Tongue (tissue), 2 donors: ENCODE results near the gene PNMA8B. TPM values are rescaled to one million over a fixed set of nuclear protein-coding genes. Genes with fewer than 3 reads are reported as not detected.

Source experiments
- DNase-seq: peaks from one replicate; pipeline ENCODE4 v3.0.0-alpha.2; 2015
- total RNA-seq: library from RNA; depleted of rRNA; stranded (reverse); fragments of >200 nt; gene quantifications from one replicate; pipeline ENCODE4 v1.2.3, GENCODE V29; 2014

PNMA8B gene
- total RNA-seq, 1 donor from 2014 or later, result 2.6 TPM

GRCh38 chr19:46487802-46488445, 7.7 kb downstream of the PNMA8B start:
- peak; percentile 93 for DNase-seq

GRCh38 chr19:46487178-46487801, 8.4 kb downstream of the PNMA8B start:
- no peak for DNase-seq

- no peak for DNase-seq
These were observed 9.3 kb downstream of the PNMA8B start for GRCh38 chr19:46486358-46486757.

GRCh38 chr19:46484656-46485055, 11.0 kb downstream of the PNMA8B start:
- DNase-seq, result no peak

- DNase-seq, result no peak
These were observed 13.0 kb downstream of the PNMA8B start for GRCh38 chr19:46482631-46483030.

- DNase-seq, result peak; percentile 83
These were observed 13.7 kb downstream of the PNMA8B start for GRCh38 chr19:46481947-46482346.

GRCh38 chr19:46481223-46481848, 14.3 kb downstream of the PNMA8B start:
- DNase-seq, result peak; percentile 90

GRCh38 chr19:46480415-46480814, 15.3 kb downstream of the PNMA8B start:
- peak; percentile 98 for DNase-seq

- peak; percentile 85 for DNase-seq
These were observed 17.2 kb downstream of the PNMA8B start for GRCh38 chr19:46478356-46478986.

- DNase-seq, result no peak
These were observed 19.7 kb downstream of the PNMA8B start for GRCh38 chr19:46475986-46476385.

GRCh38 chr19:46474211-46474610, 21.5 kb downstream of the PNMA8B start:
- no peak for DNase-seq

GRCh38 chr19:46472592-46472991, 23.1 kb downstream of the PNMA8B start:
- DNase-seq, result no peak

- DNase-seq, result no peak
These were observed 23.7 kb downstream of the PNMA8B start for GRCh38 chr19:46471811-46472543.

GRCh38 chr19:46471116-46471733, 24.4 kb downstream of the PNMA8B start, which contains the start of gene PNMA8A:
Gene PNMA8A (minus strand): TSS chr19:46471563. CDS start chr19:46471035, 528 bp downstream.
- peak; percentile 96 for DNase-seq

GRCh38 chr19:46470376-46470775, 25.3 kb downstream of the PNMA8B start:
- no peak for DNase-seq

GRCh38 chr19:46469541-46470185, 26.0 kb downstream of the PNMA8B start:
- no peak for DNase-seq

- DNase-seq, result peak; percentile 89
These were observed 29.0 kb downstream of the PNMA8B start for GRCh38 chr19:46466536-46467196.

GRCh38 chr19:46463516-46463915, 32.2 kb downstream of the PNMA8B start:
- no peak for DNase-seq

GRCh38 chr19:46461537-46461936, 34.1 kb downstream of the PNMA8B start:
- DNase-seq, result no peak

- DNase-seq, result no peak
These were observed 34.7 kb downstream of the PNMA8B start for GRCh38 chr19:46460981-46461380.

GRCh38 chr19:46460055-46460454, 35.6 kb downstream of the PNMA8B start:
- no peak for DNase-seq
